ENCODE measurements around the gene DHRS3.

DHRS3 gene

DNA sequence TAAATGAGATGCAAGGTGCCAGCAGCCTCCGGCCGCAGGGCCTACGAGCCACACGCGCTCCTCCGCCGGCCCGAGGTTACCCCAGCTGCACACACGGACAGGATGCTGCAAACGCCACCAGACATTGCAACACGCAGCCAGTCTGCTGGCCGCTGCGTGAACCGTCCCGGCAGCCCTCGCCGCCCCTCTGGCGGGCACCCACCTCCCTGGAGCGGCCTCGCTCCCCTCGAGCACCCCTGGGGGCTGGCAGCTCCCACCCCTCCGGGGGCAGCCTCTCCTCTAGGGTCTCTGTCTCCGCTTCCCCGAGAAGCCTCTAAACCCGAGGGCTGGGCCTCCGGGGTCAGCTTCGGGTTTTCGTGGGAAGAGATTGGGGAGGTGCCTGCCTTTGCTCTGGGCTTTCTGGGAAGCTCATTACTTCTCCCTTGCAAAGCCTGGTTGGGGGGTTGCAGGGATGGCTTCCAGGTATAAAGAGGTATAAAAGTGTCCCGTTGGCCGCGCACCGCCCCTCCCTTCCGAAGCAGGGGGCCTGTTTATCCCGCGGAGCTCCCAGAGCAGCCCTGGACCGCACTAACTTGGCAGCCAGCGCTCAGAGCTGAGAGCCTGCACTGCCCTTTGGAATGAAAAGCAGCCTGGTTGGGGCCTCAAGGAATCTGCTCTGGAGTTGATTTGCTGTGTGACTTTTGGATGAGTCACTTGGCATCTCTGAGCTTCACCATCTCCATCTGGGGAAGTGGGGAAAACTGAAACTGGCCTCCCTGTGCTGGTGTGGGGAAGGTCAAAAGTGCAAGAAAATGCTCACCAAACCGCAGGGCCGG, 21.8 kb downstream of the DHRS3 start:
- DNase-seq: no peak

DNA sequence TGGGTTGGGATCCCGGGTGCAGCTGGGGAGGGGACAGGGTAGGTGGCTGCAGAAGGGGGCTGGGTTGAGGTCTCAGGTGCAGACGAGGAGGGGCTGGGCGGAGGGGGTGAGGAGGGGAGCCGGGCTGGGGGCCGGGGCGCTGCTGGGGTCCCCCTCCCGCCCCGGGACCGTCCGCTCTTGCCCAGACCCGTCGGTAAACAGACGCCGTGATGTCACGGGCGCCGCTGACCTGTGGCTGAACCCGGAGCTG, 22.3 kb downstream of the DHRS3 start:
- no peak for DNase-seq

DNA sequence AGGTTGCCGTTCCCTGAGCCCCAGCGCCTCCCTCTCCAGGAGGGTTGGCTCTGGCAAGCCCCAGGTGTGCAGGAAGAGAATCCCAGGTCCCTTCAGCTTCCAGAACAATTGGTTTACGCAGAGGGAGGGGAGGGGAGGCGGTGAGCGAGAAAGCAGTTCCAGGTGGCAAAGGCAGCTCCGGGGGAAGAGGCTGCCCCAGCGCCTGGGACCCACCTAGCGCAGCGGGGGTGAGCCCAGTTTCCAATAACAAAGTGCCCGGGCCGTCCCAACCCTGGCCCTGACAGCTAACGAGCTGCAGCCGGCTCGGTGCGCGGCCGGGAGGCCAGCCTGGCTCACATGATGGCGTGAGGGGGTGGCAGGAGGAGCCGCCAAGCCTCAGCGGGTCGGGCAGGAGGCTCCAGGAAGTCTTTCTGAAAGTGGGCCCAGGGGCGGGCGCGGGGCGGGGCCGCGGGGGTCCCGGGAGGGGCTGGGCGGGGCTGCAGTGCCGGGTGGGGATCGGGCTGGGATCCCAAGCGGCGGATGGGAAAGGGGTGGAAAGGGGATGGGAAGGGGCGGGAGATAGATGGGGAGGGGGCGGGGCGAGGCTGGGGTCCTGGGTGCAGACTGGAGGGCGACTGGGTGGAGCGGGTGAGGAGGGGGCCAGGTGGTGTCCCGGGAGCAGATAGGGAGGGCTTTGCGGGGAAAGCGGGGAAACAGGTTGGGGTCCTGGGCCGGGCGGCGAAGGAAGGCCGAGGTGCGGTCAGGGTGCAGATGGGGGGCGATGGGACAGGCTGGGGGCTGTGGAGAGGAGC, 22.8 kb downstream of the DHRS3 start:
- DNase-seq: no peak

DNA sequence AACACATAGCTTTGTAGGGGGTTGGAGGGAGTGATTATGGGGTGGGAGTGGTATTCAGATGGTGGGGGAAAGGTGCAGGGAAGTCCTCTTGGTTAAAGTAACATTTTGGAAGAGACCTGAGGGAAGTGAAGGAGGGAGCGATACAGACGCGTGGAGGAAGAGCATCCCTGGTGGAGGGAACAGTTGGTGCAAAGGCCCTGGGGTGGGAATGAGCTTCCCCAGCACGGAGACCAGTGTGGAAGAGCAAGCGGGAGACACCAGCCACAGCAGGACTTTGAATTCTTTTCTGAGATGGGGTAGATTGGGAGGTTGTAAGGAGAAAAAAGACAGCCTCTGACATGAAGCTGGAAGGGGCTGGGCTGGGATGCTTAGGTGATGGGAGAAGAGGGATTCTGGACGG, 23.5 kb downstream of the DHRS3 start:
- no peak for DNase-seq

DNA sequence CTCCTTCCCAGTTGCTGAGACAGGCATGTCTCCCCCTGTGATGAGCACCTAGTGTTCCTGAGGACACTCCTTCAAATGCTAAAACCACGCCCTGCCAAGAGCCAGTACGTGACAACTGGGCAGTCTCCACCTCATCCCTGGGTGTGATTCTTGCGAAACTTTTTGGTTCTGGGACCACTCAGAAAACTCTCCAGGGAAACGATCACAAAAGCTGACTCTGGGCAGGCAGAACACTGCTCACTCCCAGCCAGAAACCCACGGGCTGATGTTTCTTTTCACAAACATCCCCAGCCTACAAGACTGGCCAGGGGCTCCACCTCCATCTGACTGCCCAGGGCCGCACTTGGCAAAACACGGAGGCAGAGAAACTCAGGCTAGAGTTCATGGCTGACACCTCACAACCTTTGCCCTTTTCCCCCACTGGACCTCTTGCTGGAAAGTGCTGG, 24.4 kb downstream of the DHRS3 start:
- DNase-seq: no peak

DNA sequence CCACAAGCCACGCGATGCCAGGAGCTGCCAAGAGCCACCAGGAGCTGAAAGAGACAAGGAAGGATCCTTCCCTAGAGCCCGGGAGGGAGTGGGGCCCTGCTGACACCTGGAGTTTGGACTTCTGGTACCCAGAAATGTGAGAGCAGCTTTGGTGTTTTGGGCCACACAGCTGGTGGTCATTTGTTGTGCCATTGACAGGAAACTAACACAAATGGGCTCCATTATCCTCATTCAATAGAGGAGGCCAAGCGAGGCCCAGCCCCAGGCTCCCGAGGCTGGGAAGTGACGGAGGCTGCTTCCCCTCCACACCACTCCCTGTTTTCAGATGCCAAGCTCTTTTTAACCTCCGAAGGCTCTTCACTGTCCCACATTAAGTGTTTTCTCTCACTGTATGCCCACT, 25.5 kb downstream of the DHRS3 start:
- DNase-seq: no peak

DNA sequence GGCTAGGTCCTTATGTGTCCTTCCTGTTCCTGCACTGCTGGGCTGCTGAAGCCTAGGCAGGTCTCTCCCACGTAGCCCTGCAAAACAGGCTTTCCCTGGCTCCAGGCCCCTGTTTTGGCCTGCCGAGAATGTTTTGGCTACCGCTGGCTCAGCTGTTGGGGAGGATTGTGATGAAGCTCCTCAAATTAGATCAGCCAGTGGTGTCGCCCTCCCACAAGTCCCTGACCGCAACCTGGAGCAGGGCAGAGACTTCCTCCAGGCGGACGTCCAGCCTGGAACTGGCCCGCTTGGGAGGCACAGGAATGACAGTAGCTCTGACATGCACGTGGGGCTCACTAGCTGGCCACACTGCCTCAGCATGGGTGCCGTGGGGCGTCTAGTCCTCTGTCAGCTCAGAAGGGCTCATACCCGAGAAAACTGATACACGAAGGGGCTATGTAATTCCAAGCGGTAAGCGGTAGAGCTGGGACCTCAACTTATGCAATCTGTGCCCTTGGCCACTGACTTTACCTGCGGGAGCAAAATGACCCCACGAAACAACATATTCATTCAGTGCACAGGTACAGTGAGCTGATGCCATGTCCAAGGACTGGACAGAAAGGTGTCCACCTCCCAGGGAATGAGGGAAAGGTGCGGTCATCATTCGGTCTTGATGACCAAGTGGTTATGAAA, 26.6 kb downstream of the DHRS3 start:
- no peak for DNase-seq

DNA sequence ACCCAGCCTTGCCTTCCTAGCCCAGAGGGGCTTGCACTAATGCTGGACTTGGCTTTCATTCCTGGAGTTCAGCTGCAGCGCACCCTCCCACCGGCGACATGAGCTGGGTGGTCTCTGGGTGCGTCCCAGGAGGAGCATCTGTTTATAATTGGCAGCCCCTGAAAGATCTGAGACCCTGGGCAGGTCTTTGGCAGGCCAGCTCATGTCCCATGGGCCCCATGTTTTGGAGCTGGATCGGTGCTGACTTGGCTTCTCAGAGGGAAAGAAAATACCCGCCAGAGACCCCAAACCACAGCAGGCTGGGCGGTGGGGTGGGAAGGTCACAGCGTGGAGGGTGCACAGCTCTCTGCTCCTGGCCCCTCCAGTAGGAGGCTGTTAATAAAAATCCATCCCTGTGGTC, 29.3 kb downstream of the DHRS3 start:
- DNase-seq: no peak

DNA sequence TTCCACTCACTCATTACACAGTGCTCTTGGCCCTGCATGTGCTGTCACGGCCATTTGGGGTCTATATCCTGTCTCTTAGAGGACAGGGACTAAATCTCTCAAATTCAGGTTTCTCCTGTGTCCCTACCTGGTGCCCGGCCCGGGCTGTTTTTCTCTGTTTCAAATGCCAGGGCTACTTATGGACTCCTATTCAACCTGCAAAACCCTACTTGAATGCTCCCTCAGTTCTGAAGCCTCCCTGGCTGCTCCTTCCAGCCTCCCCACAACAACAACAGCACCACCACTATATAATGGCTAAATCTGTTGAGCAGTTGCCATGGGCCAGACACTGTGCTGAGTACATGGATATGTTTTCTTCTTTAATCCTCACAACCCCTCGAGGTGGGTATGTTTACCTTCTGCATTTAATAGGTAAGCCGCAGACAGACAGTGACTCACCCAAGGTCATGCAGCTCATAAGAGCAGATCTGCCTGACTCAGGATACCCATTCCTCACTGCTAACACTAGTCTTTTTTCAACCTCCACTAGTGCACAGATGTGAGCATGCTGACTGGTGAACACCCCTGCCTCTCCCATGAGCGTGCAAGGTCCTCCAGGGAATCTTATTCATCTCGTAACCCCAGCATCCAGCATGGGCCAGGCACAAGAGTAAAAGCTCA, 29.9 kb downstream of the DHRS3 start:
- no peak for DNase-seq

DNA sequence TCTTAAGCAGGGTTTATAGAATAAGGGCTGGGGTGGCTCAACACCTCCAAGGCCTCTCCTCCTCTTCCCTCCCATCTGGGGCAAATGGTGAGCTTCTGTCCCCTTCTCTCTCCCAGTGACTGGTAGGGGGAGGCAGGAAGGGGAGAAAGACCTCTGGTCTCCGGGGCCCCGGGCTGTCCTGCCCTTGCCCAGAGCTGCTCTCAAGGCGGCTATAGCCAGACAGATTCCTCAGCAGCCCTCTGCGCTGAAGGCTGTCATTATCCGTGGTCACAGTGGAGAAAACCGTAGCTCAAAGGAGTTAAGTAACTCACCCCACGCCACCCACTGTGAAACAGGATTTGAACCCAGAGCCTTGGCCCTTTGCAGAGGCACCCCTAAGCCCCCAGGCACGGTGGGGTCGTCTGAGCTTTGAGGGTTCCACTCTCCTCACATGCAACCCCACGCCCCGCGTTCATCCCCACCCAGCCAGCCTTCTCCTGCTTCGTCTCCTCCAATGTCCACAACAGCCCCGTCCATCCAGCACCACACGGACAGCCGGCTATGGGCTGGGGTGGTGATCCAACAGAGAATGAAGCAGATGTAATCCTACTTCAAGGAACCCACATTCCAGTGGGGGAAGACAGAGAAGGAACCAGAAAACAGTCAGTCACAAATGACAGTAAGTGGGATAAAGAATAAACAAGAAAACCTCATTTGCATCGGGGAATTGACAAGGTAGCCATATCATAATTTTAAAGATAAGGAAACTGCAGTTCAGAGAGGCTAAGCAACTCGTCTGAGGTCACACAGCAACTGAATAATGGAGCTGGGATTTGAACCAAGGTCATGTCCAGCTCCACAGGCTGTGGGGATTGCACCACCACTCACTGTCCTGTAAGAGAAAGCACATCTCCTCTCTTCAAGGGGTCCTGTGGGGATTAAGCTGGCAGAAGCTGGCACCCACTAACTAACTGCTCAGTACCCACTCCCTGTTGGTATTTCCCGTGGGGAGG, 31.8 kb downstream of the DHRS3 start:
- no peak for DNase-seq

DNA sequence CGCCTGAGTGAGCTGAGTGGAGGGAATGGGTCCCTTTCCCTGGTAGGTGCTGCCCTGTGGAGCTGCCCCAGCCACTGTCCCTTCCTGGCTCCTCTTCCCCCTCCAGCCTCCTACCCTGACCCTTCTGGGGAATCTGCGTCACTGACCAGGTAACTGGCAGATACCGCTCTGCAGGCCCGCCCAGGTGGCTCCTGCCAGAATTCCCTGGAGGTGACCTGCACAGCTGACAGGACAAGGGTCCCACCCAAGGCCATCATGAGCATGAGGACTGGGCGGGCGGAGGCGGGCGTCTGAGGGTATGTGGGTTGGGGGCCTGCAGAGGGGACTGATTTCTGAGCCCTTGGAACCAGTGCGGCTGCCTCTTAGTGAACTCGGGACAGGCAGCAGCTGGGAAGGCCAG, 32.5 kb downstream of the DHRS3 start:
- DNase-seq: no peak

DNA sequence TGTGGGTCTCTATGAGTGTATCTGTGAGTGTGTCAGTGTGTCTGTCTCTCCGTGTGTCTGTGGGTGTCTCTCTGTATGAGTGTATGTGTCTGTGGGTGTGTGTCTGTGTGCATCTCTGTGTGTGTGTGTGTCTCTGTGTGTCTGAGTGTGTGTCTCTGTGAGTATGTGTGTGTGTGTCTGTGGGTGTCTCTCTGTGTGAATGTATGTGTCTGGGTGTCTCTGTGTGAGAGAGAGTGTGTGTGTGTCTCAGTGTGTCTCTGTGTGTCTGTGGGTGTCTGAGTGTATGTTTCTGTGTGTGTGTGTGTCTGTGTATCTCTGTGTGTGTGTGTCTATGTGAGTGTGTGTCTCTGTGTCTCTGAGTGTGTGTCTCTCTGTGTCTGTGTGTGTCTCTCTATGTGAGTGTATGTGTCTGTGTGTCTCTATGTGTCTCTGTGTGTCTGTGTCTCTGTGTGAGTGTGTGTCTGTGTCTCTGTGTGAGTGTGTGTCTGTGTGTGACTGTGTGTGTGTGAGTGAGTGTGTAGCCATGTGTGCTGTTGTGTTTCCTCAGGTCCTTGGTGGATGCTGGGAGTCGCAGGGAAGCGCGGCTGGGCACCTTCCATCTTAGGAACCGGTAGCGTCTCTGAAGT, 33.0 kb downstream of the DHRS3 start:
- no peak for DNase-seq

DNA sequence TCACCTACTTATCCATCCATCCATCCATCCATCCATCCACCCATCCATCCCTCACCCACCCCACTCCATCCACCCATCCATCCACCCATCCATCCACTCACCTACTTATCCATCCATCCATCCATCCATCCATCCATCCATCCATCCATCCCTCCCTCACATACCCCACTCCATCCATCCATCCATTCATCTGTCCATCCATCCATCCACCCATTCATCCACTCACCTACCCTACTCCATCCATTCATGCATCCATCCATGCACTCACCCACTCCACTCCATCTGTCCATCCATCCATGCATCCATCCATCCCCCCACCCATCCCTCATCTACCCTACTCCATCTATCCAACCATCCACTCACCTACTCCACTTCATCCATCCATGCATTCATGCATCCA, 34.5 kb downstream of the DHRS3 start:
- DNase-seq: no peak

DNA sequence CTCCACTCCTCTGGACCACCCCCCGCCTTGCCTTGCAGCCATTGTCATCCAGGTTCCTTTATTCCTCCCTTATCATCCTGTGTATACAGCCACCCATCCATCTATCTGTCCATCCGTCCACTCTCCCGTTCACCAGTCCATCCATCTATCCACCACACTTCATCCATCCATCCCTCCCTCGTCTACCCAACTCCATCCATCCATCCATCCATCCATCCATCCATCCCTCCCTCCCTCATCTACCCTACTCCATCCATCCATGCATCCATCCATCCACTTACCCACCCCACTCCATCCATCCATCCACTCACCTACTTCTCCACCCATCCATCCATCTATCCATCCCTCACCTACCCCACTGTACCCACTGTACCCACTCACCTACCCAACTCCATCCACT, 35.4 kb downstream of the DHRS3 start:
- no peak for DNase-seq

DNA sequence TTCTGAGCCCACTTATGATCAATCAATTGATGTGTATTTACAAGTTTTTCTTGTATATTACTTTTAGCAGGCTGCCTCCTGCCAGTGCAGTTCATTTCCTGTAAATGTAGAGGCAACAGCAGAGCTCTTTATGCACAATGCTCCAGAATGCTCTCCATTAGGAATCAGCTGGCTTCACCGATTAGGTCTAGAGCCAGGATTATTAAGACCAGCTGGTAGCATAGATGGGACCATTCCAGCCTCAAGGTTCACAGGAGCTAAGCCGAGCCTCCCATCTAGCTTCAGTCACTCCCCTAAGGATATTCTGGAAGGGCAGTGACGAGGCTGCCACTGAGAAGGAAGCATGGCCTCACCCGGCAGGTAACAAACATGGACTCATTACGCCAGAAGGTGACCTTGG, 36.8 kb downstream of the DHRS3 start:
- DNase-seq: no peak

DNA sequence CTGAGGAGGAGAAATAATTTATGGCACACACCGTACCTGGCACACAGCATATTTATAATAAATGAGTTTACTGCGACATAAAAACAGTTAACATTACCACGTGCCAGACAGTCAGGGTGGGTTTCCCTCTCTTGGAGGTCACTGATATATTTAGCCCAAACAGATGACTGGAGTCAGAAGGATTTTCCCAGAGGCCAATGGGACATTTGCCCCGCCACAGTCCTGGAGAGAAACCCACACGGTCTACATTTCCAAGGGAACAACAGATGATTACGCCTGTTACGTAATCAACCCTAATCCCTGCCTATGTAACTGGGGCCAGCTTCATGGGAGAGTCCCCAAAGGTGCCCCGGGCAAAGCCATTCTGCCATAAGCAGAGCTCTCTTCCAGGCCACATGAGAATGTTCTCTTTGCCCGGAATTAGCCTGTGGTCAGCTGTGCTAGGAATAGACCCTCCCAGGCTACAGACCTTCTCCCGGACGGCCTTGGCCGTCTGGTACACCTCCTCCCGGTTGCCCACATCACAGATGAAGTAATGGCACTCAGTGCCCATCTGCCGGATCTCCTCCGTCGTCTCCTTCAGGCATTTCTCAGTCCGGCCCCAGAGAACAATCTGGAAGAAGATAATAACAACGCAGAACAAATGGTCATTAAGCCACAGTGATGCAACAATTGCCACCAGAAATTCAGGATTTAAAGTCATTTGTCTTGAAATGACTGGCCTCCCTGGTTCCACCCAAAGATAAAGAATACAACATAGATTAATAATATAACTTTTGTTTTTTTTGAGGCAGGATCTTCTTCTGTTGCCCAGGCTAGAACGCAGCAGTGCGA, 37.7 kb downstream of the DHRS3 start:
- DNase-seq: no peak

DNA sequence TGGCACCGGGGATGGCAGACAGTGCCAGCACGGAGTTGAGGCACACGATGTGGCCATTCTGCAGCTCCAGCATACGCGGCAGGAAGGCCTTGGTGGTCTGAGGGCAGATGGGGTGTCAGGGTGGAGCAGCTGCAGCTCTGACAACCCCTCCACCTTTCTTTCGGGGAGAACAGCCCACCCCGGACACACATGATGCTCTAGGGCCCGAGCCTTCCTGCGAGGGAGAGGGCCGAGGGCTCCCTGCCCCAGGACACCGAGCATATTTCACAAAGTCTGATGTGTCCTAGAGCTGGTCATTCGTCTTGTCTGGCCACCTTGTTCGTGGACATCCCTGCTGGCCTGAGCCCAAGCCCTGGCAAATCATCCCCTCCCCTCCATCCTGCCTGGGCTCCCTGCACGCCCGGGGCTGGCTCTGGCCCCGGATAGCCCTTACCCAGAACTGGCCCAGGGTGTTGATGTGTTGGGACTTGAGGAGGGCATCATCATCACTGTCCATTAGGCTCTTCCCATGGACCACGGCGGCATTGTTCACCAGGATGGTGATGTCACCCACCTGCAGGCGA, 39.1 kb downstream of the DHRS3 start:
- DNase-seq: no peak

DNA sequence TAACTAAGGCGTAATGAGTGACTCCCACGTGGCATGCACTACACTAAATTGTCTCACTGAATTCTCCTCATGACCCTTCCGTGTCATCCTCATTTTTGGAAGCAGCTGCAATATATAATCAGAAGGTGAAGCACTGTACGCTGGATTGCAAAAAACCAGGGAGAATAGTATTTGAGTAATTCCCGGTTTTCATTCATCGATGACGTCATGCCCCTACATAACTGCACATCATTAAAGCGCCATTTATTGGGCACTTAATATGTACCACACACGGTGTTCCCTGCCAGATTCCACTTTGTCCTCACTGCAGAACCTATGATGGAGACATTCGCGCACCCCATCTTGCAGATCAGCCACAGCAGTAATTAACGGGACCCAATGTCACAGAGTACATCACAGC, 41.0 kb downstream of the DHRS3 start:
- no peak for DNase-seq

DNA sequence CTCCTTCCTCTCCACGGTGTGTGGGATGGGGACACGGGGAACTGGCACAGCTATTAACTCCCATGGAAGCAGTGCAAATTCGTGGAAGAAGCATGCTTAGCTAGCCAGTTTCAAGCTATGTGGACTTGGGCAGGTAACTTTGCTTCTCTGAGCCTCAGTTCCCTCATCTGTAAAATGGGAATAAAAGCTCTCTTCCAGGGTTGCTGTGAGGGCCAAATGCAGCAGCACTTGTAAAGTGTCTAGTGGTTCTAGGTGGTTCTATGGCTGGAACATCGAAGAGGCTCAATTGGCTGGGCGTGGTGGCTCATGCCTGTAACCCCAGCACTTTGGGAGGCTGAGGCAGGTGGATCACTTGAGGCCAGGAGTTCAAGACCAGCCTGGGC, 43.3 kb downstream of the DHRS3 start:
- no peak for DNase-seq

DNA sequence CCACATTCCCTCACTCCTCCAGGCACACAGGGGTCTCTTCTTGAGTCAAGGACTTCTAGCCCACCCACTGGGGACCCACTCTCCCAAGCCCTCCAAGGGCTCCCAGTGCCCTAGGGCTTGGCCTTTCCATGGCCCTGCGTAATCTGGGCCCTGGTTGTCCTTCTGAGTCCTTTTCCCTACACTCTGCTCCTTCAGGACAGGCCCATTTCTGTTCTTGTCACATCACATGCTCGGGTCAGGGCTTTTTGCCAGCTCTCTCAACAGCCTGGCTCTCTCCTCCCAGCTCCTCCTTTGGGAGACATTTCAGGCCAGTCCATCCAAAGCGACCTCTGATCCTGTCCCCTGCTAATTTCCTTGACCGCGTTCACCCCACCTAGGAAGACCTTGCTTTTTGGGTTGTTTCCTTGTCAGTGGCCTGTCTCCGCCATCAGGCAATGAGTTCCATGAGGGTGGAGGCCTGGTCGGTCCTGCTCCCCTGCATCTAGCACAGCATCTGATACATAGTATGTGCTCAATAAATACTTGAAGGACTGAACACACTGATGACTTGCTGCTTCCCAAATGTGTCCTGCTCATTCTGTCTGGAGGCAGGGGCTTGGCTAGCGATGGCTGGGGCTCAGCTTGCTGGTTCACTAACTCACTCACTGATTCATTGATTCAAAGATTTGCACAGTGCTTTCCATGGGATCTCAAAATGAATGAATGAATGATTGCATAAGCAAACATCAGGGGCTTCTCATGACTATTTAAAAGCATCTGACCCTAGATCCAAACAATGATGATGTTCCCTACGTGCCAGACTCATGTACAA, 44.8 kb downstream of the DHRS3 start:
- no peak for DNase-seq
